ENCODE results near the gene PARVB.

- TF ChIP-seq ZNF274 (IDR thresholded peaks at IDR 0.05; ENCODE audit: low read depth, low read length) (no peak), YY1 (IDR thresholded peaks at IDR 0.05; ENCODE audit: insufficient read depth, insufficient read length) (no peak), SUZ12 (IDR thresholded peaks at IDR 0.05; ENCODE audit: extremely low read depth, insufficient read depth, insufficient read length) (no peak)
Measured at GRCh38 chr22:44067033-44067432, 42.9 kb downstream of the PARVB start.

Data from NT2/D1 (cell line).